NOMO-1 treated with DMSO at 0.1 percent for 48 hours (cell line): ENCODE data around the gene OR4B1.
"Not testable (repeated sequence)": the region's sequence is repeated elsewhere in the genome, so short reads cannot be mapped to it uniquely, and the experiment has no call there.

Experiments used
- DNase-seq: peaks from one replicate; lab custom pipeline; 2025; ENCODE audit not compliant: unreplicated experiment; lab: John Stamatoyannopoulos, UW

Gene OR4B1

GRCh38 chr11:48216510-48216909 is at the start of gene OR4B1:
OR4B1 (plus strand) TSS chr11:48216810; CDS start chr11:48216810, 0 bp downstream.
- no peak for DNase-seq

DNA sequence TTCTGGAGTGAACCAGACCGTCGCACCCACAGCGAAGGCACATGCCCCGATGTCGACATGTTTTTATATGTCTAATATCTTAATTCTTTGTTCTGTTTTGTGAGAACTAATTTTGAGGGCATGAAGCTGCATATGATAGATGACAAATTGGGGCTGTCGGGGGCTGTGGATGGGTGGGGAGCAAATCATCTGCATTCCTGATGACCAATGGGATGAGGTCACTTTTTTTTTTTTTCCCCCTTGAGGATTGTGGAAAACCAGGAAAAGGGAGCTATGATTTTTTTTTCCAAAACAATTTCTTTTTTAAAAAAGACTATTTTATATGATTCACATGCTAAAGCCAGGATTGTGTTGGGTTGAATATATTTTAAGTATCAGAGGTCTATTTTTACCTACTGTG is 49.2 kb upstream of the OR4B1 start:
- DNase-seq = no peak

GRCh38 chr11:48168815-48169214 is 47.8 kb upstream of the OR4B1 start:
- no peak for DNase-seq

GRCh38 chr11:48169259-48169658 is 47.4 kb upstream of the OR4B1 start:
- DNase-seq = no peak

GRCh38 chr11:48169717-48170116 is 46.9 kb upstream of the OR4B1 start:
- no peak for DNase-seq

- DNase-seq = peak; percentile 22
Measured at GRCh38 chr11:48170241-48171233, 46.1 kb upstream of the OR4B1 start.

GRCh38 chr11:48172818-48173609 is 43.6 kb upstream of the OR4B1 start:
- peak; percentile 32 for DNase-seq

DNA sequence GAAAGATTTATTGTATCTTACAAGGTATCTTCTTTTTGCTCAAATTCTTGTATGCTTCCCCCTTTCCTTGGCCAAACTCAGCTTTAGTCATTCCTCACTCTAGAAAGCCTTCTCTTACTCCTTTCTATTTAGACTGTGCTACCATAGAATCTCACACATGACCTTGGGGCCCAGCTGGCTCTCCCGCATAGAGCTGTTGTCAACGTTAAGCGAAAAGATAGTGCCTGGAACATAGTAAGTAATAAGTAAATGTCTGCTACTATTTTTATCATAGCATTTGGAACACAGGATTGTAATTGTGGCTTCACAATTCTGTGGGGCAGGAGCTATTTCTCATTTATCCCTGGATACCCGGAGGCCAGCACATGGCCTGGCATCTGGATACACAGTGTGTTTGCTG is 38.9 kb upstream of the OR4B1 start:
- DNase-seq = no peak

GRCh38 chr11:48180627-48181026 is 36.0 kb upstream of the OR4B1 start:
- DNase-seq = no peak

DNA sequence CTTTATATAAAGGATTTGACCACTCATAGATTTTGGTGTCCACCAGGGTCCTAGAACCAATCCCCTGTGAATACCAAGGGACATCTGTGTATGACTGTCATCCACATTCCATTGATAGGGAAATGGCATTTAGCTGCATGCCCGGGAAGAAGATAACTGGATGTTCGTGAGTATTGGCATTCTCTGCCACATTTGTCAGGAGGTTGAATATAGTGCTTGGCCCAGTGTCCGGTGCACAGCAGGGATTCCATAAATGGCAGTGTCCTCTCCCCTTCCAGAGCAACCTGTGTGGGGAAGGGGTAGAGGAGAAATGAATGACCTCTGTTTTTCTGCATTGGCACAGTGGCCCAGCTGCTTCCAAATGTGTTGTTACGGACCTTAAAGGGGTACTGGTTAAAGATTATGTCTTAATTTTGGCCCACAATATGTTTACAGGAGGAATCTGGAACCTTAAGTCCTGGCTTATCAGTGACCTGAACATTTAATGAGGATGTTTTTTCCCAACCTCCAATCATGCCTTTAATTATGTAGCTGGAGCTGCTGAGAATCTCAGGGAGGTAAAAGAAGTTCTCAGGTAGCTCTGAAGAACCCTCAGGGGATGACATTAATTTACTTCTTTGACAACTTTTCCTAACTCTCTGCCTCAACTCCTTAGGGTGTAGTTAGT is 33.6 kb upstream of the OR4B1 start:
- no peak for DNase-seq

GRCh38 chr11:48184452-48184851 is 32.2 kb upstream of the OR4B1 start:
- DNase-seq = no peak

- DNase-seq = not testable (repeated sequence)
Measured at GRCh38 chr11:48190906-48191654, 25.5 kb upstream of the OR4B1 start.

DNA sequence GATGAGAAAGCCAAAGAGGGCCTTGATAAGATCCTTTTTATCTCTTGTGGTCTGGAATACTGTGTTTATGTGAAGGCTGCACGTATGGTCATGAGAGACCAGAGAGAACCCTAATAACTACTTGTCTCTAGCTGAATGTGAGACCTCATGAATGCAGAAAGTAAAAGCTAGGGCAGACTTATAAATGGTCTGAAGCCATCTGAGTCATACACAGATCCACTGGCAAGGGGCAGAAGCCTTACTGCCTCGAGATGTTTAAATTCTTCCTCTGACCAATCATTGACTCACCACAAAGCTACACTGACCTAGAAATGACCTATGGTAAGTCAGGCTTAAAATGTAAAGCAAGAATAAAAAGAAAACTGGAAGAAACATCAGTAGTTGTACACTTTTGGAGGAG is 22.7 kb upstream of the OR4B1 start:
- DNase-seq = no peak

- DNase-seq = no peak
Measured at GRCh38 chr11:48207881-48208280, 8.7 kb upstream of the OR4B1 start.

DNA sequence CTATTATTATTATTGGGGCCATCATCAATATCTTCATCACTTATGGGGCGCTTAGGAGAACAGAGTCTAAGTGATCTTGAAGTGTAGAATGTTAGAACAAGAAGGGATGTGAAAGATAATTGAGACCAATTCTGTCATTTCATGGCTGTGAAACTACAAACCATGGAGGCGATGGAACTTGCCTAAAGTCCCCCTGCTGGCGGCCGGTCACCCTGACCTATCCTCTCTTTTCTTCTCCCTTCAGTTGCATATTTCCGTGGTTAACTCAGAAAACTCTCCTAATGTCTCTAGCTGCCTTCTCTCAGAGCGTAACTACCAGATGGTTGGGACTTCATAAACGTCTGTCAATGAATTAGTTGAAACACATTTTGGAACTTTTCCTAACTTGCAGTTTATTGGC is 6.6 kb upstream of the OR4B1 start:
- no peak for DNase-seq

DNA sequence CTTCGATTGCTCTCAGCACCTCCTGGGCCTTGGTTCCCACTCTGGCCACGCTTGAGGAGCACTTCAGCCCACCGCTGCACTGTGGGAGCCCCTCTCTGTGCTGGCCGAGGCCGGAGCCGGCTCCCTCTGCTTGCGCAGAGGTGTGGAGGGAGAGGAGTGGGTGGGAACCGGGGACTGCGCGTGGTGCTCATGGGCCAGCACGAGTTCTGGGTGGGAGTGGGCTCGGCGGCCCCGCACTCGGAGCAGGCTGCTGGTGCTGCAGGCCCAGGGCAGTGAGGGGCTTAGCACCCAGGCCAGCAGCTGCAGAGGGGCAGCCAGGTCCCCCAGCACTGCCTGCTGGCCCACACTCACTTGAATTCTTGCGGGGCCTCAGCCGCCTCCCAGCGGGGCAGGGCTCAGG is 12.2 kb downstream of the OR4B1 start:
- no peak for DNase-seq

DNA sequence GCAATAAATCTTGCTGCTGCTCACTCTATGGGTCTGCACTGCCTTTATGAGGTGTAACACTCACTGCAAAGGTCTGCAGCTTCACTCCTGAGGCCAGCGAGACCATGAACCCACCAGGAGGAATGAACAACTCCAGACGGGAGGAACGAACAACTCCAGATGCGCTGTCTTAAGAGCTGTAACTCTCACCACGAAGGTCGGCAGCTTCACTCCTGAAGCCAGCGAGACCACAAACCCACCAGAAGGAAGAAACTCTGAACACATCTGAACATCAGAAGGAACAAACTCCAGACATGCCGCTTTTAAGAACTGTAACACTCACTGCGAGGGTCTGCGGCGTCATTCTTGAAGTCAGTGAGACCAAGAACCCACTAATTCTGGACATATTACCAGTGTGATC is 13.4 kb downstream of the OR4B1 start:
- not testable (repeated sequence) for DNase-seq

GRCh38 chr11:48237727-48238126 is 21.1 kb downstream of the OR4B1 start:
- DNase-seq = no peak

GRCh38 chr11:48242501-48242900 is 25.9 kb downstream of the OR4B1 start:
- no peak for DNase-seq

- DNase-seq = no peak
Measured at GRCh38 chr11:48244804-48245203, 28.2 kb downstream of the OR4B1 start, which contains the start of gene OR4X2. OR4X2 (plus strand) TSS chr11:48245104; CDS start chr11:48245104, 0 bp downstream.

DNA sequence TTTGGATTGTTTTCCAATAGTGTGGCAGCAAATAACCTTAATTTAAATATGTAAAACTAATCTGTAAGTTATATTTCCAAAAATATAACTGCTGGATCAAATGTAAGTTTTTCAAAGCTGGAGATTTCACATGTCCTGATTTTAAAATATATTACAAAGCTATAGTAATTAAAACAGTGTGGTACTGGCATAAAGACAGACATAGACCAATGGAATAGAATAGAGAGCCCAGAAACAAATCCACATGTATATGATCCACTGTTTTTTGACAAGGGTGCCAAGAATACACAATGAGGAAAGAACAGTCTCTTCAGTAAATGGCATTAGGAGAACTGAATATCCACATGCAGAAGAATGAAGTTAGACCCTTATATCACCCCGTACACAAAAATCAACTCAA is 32.3 kb downstream of the OR4B1 start:
- no peak for DNase-seq
